RWPE1 (cell line): Measurements from ENCODE around the gene EEIG2.

Source experiments
- CTCF ChIA-PET: fragments of 350-600 bp; sonication (Branson Sonifier 250); formaldehyde crosslinking; extraction: SDS; loops from one replicate; lab custom pipeline; 2021; lab: Yijun Ruan, JAX
- POLR2A ChIA-PET: fragments of 400-600 bp; formaldehyde crosslinking; extraction: SDS; loops from one replicate; lab custom pipeline; 2020; ENCODE audit warnings: antibody characterized with exemption; ENCODE audit not compliant: low non-redundant PET; lab: Yijun Ruan, JAX
- DNase-seq: peaks from one replicate; pipeline ENCODE4 v3.0.0; 2012; ENCODE audit warnings: low spot score
- H3K27ac ChIP-seq: fragments of 450-650 bp; 2 replicates; pipeline ENCODE4 v1.5.1; 2017
- CTCF ChIP-seq: fragments of 450-650 bp; conservative IDR thresholded peaks from 2 replicates; pipeline ENCODE4 v1.5.1; 2017; ENCODE audit warnings: low read depth, mild to moderate bottlenecking

The EEIG2 gene

GRCh38 chr1:108574008-108574407 is 14.1 kb downstream of the EEIG2 start:
- TF ChIP-seq CTCF, result no peak
- DNase-seq, result no peak

GRCh38 chr1:108575375-108575774 is 15.5 kb downstream of the EEIG2 start:
- no peak for TF ChIP-seq CTCF
- POLR2A ChIA-PET, result interaction anchor here (0.6 kb wide), 1 partner anchor 1594 kb away, joined by 3 read pairs; no protein-coding TSS in a partner anchor
- no peak overlapping the region for H3K27ac ChIP-seq
- DNase-seq, result no peak
- CTCF ChIA-PET, result no interaction called here

More at GRCh38 chr1:108574008-108574407, 14.1 kb downstream of the EEIG2 start:
- ChIA-PET POLR2A (no interaction called here), CTCF (no interaction called here)
- no peak overlapping the region for H3K27ac ChIP-seq

GRCh38 chr1:108583757-108584427 is 24.0 kb downstream of the EEIG2 start:
- TF ChIP-seq CTCF, result no peak
- ChIA-PET POLR2A (no interaction called here), CTCF (no interaction called here)
- DNase-seq, result no peak
- H3K27ac ChIP-seq, result no peak overlapping the region

- POLR2A ChIA-PET, result no interaction called here
- CTCF ChIA-PET, result no interaction called here
- TF ChIP-seq CTCF, result no peak
- DNase-seq, result no peak
- no peak overlapping the region for H3K27ac ChIP-seq
These were observed 24.5 kb downstream of the EEIG2 start for GRCh38 chr1:108584428-108584856.

- H3K27ac ChIP-seq, result no peak overlapping the region
- no peak for TF ChIP-seq CTCF
- CTCF ChIA-PET, result no interaction called here
- no peak for DNase-seq
- POLR2A ChIA-PET, result no interaction called here
These were observed 25.4 kb downstream of the EEIG2 start for GRCh38 chr1:108585313-108585712.

- ChIA-PET POLR2A (no interaction called here), CTCF (no interaction called here)
- TF ChIP-seq CTCF, result no peak
- DNase-seq, result no peak
- H3K27ac ChIP-seq, result no peak overlapping the region
These were observed 30.5 kb downstream of the EEIG2 start for GRCh38 chr1:108590441-108590840.
